ENCODE data around the gene LSM12. TPM values are rescaled to one million over a fixed set of nuclear protein-coding genes. Genes with fewer than 3 reads are reported as not detected.
"Not testable (repeated sequence)": the region's sequence is repeated elsewhere in the genome, so short reads cannot be mapped to it uniquely, and the experiment has no call there.

The LSM12 gene
- total and polyA plus RNA-seq, 4 donors = 22.2 to 48.0 (median 33.1) TPM

- no peaks in the 10 kb centered on the region for H3K27me3 ChIP-seq (ENCODE audit: control insufficient read depth, insufficient read depth, low read length)
- no peak overlapping the region for H3K27ac ChIP-seq (ENCODE audit: low read depth, low read length)
- peaks cover 34% of the 10 kb centered on the region for H3K36me3 ChIP-seq (ENCODE audit: control insufficient read depth, insufficient read depth, low read length)
- no peak for DNase-seq (ENCODE audit: low read depth in 4 of 6, low spot score in 6 of 6)
- H3K4me3 ChIP-seq (ENCODE audit: low read depth, low read length) = no peak overlapping the region
- H3K9me3 ChIP-seq (ENCODE audit: control insufficient read depth, insufficient read depth, low read length) = no peaks in the 10 kb centered on the region
- 94% methylated on average over 4 of the region's 5 CpGs for WGBS (ENCODE audit: insufficient coverage)
- H3K4me1 ChIP-seq (ENCODE audit: control insufficient read depth, insufficient read depth, low read length) = peaks cover 2% of the 10 kb centered on the region
Measured at GRCh38 chr17:44029736-44030135, 36.7 kb downstream of the LSM12 start.

DNA sequence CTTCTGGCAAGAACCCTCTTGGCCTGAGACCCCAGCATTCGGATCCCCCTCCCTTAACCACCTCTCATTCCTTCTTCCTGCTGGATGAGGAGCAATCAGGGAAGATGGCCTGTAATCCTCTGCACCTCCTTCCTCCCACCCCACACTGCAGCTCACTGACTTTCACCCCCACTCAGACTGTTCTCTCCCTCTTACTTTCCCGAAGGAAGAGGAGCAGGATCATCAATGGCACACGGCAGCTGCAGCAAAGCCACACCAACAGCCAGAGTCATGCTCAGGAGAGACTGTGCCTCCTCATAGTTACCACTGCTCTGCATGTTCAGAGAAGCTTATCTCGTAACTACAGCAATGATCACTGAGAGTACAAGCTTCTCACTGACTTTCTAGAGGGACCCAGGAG, 41.6 kb downstream of the LSM12 start:
- H3K36me3 ChIP-seq (ENCODE audit: control insufficient read depth, insufficient read depth, low read length) = peaks cover 41% of the 10 kb centered on the region
- no peaks in the 10 kb centered on the region for H3K9me3 ChIP-seq (ENCODE audit: control insufficient read depth, insufficient read depth, low read length)
- H3K4me1 ChIP-seq (ENCODE audit: control insufficient read depth, insufficient read depth, low read length) = peaks cover 16% of the 10 kb centered on the region
- no peaks in the 10 kb centered on the region for H3K27me3 ChIP-seq (ENCODE audit: control insufficient read depth, insufficient read depth, low read length)
- WGBS (ENCODE audit: insufficient coverage) = 69% methylated on average over 4 of the region's 4 CpGs
- no peak overlapping the region for H3K27ac ChIP-seq (ENCODE audit: low read depth, low read length)
- no peak for DNase-seq (ENCODE audit: low read depth in 4 of 6, low spot score in 6 of 6)
- no peak overlapping the region for H3K4me3 ChIP-seq (ENCODE audit: low read depth, low read length)

- H3K27me3 ChIP-seq (ENCODE audit: control insufficient read depth, insufficient read depth, low read length) = no peaks in the 10 kb centered on the region
- DNase-seq (ENCODE audit: low read depth in 4 of 6, low spot score in 6 of 6) = peak in 2 of 6 donors; percentile 76 to 84
- H3K36me3 ChIP-seq (ENCODE audit: control insufficient read depth, insufficient read depth, low read length) = peaks cover 38% of the 10 kb centered on the region
- H3K9me3 ChIP-seq (ENCODE audit: control insufficient read depth, insufficient read depth, low read length) = no peaks in the 10 kb centered on the region
- H3K27ac ChIP-seq (ENCODE audit: low read depth, low read length) = no peak overlapping the region
- WGBS (ENCODE audit: insufficient coverage) = 21% methylated on average over 6 of the region's 6 CpGs
- no peak overlapping the region for H3K4me3 ChIP-seq (ENCODE audit: low read depth, low read length)
- H3K4me1 ChIP-seq (ENCODE audit: control insufficient read depth, insufficient read depth, low read length) = peaks cover 16% of the 10 kb centered on the region
Measured at GRCh38 chr17:44024271-44024663, 42.2 kb downstream of the LSM12 start.

DNA sequence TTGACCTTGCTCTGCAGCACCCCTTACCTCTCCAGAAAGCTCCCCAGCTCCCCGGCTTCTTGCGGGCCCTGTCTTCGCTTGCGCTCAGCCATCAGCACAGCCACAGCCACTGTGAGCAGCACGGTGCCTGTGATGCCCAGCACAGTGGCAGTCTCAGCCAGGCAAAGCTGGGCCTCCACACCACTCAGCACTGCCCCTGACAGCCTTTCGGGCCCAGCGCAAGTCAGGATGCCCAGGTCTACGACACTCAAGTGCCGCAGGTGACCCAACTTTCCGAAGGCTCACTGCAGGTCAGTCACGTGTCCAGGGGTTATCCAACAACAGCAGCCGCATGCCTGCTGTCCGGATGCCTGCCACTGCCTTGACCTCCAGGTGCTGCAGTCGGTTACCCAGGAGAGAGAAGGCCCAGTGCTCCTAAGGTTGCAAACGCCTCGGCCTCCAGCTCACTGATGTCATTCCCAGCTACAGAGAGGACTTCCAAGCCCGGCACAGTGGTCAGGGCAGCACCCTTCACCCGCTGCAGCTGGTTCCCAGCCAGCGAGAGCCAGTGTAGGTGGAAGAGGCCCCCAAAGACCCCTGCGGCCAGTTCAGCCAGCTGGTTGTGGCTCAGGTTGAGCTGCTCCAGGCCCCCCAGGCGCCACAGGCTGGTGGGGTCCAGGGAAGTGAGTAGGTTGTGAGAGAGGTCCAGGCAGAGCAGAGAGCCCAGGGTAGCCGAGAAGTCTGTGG, 42.8 kb downstream of the LSM12 start:
- no peak for DNase-seq (ENCODE audit: low read depth in 4 of 6, low spot score in 6 of 6)
- Histone ChIP-seq H3K4me3 (ENCODE audit: low read depth, low read length) (no peak overlapping the region), H3K36me3 (ENCODE audit: control insufficient read depth, insufficient read depth, low read length) (peaks cover 38% of the 10 kb centered on the region), H3K27me3 (ENCODE audit: control insufficient read depth, insufficient read depth, low read length) (no peaks in the 10 kb centered on the region), H3K9me3 (ENCODE audit: control insufficient read depth, insufficient read depth, low read length) (no peaks in the 10 kb centered on the region), H3K27ac (ENCODE audit: low read depth, low read length) (no peak overlapping the region), H3K4me1 (ENCODE audit: control insufficient read depth, insufficient read depth, low read length) (peaks cover 16% of the 10 kb centered on the region)
- 84% methylated on average over 22 of the region's 22 CpGs for WGBS (ENCODE audit: insufficient coverage)

DNA sequence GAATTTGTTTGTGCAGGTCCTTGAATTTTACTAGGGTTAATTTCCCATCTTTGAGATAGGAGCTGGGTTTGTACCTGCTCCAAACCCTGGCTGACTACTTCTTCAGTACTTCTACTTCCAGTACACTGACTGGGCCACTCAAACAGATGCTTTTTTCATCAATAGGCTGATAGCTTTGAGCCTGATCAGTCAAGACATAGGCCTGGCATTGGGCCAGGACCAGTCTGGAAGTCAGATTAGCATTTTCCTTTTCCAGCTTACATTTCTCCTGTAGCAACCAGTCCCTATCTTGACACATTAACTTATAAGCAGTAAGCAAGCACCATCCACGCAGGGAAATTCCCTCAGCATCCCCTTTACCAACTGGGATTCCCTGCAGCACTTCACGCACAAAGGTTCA, 44.2 kb downstream of the LSM12 start:
- peaks cover 37% of the 10 kb centered on the region for H3K36me3 ChIP-seq (ENCODE audit: control insufficient read depth, insufficient read depth, low read length)
- no peak for DNase-seq (ENCODE audit: low read depth in 4 of 6, low spot score in 6 of 6)
- no peak overlapping the region for H3K4me3 ChIP-seq (ENCODE audit: low read depth, low read length)
- H3K27me3 ChIP-seq (ENCODE audit: control insufficient read depth, insufficient read depth, low read length) = no peaks in the 10 kb centered on the region
- H3K4me1 ChIP-seq (ENCODE audit: control insufficient read depth, insufficient read depth, low read length) = peaks cover 16% of the 10 kb centered on the region
- no peak overlapping the region for H3K27ac ChIP-seq (ENCODE audit: low read depth, low read length)
- H3K9me3 ChIP-seq (ENCODE audit: control insufficient read depth, insufficient read depth, low read length) = no peaks in the 10 kb centered on the region
- WGBS (ENCODE audit: insufficient coverage) = 83% methylated on average over 1 of the region's 2 CpGs

DNA sequence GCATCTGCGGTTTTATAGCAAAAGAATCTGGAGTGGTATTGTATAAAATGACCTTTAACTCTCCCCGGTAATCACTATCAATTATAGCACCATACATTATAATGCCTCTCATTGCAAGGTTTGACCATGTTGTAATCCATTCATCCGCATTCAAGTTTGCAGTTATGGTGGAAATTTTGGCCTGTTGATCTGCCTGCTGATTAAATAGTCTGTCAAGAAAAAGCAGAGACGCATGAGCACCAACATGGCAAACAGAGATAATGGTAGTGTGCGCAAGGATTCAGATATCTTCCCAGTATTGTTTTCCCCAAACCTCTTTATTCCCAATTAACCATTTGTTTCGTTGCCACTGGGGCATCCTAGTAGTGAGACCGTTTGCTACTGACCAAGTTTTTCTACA, 45.2 kb downstream of the LSM12 start:
- not testable (repeated sequence) for H3K4me3 ChIP-seq (ENCODE audit: low read depth, low read length); DNase-seq (ENCODE audit: low read depth in 4 of 6, low spot score in 6 of 6); H3K27ac ChIP-seq (ENCODE audit: low read depth, low read length); H3K27me3 ChIP-seq (ENCODE audit: control insufficient read depth, insufficient read depth, low read length); H3K9me3 ChIP-seq (ENCODE audit: control insufficient read depth, insufficient read depth, low read length)
- Histone ChIP-seq H3K36me3 (ENCODE audit: control insufficient read depth, insufficient read depth, low read length) (peaks cover 37% of the 10 kb centered on the region), H3K4me1 (ENCODE audit: control insufficient read depth, insufficient read depth, low read length) (peaks cover 16% of the 10 kb centered on the region)
- WGBS (ENCODE audit: insufficient coverage) = 93% methylated on average over 3 of the region's 7 CpGs

DNA sequence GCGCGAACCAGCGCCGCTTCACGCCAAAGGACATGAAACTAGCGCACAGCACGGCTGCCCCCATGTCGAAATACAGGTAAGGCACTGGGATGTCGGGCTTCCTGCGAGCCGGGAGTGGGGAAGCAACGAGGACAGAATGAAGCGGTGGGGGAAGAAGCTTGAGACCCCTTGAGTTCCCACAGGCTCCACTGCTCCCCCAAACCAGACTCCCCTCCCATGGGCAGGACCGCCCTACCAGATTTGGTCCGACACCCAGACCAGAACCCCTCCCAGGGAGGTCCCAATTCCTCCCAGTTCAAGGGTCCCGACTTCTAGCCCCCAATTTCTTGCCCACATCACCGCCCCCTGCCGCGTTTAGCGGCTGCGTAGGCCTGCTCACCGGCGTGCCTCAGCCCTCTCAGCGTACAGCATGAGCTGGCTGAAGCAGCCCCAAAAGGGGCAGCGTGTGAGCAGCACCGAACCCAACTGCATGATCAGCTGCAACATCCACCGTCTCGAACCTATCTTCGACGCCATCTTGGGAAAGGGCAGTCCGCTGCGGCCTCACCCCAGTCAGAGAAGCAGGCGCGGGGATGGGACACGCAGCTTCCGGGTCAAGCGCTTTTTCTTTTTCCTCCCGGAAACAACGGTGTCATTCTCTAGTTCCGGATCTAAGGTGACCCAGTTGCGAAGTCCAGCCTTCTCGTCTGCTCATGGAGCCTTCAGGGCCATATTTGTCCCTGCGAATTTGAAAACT, 51.9 kb downstream of the LSM12 start, which contains the start of gene TMEM101:
TSS of gene TMEM101 (minus strand) at position 527 of the 736 bp plus-strand sequence. CDS start at position 516, 11 bp downstream.
- peak within 1 kb of the TSS; percentile 89 for H3K27ac ChIP-seq (ENCODE audit: low read depth, low read length)

GRCh38 chr17:44014133-44014436, 52.4 kb downstream of the LSM12 start:
- no peak for DNase-seq (ENCODE audit: low read depth in 4 of 6, low spot score in 6 of 6)
- Histone ChIP-seq H3K27me3 (ENCODE audit: control insufficient read depth, insufficient read depth, low read length) (peaks cover 3% of the 10 kb centered on the region), H3K4me3 (ENCODE audit: low read depth, low read length) (peak overlapping the region; percentile 99), H3K36me3 (ENCODE audit: control insufficient read depth, insufficient read depth, low read length) (peaks cover 36% of the 10 kb centered on the region), H3K27ac (ENCODE audit: low read depth, low read length) (peak overlapping the region; percentile 89), H3K4me1 (ENCODE audit: control insufficient read depth, insufficient read depth, low read length) (peaks cover 29% of the 10 kb centered on the region), H3K9me3 (ENCODE audit: control insufficient read depth, insufficient read depth, low read length) (no peaks in the 10 kb centered on the region)
- WGBS (ENCODE audit: insufficient coverage) = under 1% methylated on average over 11 of the region's 12 CpGs

More for the DNA sequence above, 51.9 kb downstream of the LSM12 start, which contains the start of gene TMEM101:
- Histone ChIP-seq H3K4me1 (ENCODE audit: control insufficient read depth, insufficient read depth, low read length) (peaks cover 29% of the 10 kb centered on the region), H3K4me3 (ENCODE audit: low read depth, low read length) (peak within 1 kb of the TSS; percentile 99), H3K27me3 (ENCODE audit: control insufficient read depth, insufficient read depth, low read length) (no peaks in the 10 kb centered on the region), H3K9me3 (ENCODE audit: control insufficient read depth, insufficient read depth, low read length) (no peaks in the 10 kb centered on the region), H3K36me3 (ENCODE audit: control insufficient read depth, insufficient read depth, low read length) (peaks cover 31% of the 10 kb centered on the region)
- WGBS (ENCODE audit: insufficient coverage) = under 1% methylated on average over 40 of the region's 43 CpGs
- peak; percentile 83 to 98 (median 88) for DNase-seq (ENCODE audit: low read depth in 4 of 6, low spot score in 6 of 6)

DNA sequence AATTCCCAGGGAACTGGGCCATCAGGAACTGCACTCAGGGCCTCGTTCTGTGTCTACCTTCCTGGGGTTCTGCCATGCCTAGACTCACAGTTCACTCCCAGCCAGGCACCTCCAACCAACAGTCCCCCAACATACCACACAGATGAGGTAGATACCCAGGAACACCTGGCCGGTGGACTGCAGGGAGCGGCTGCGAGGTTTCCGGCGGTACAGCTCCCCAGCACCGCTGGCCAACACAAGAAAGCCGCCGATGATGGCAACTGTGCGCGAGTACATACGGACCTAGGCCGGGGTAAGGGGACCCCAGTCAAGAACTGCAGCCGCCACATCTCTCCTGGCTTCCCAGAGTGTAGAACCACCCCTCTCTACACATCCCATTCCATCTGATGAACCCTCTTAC, 53.6 kb downstream of the LSM12 start:
- no peaks in the 10 kb centered on the region for H3K9me3 ChIP-seq (ENCODE audit: control insufficient read depth, insufficient read depth, low read length)
- no peak overlapping the region for H3K4me3 ChIP-seq (ENCODE audit: low read depth, low read length)
- peaks cover 9% of the 10 kb centered on the region for H3K27me3 ChIP-seq (ENCODE audit: control insufficient read depth, insufficient read depth, low read length)
- no peak overlapping the region for H3K27ac ChIP-seq (ENCODE audit: low read depth, low read length)
- WGBS (ENCODE audit: insufficient coverage) = 96% methylated on average over 14 of the region's 14 CpGs
- no peak for DNase-seq (ENCODE audit: low read depth in 4 of 6, low spot score in 6 of 6)
- peaks cover 34% of the 10 kb centered on the region for H3K36me3 ChIP-seq (ENCODE audit: control insufficient read depth, insufficient read depth, low read length)
- peaks cover 32% of the 10 kb centered on the region for H3K4me1 ChIP-seq (ENCODE audit: control insufficient read depth, insufficient read depth, low read length)

DNA sequence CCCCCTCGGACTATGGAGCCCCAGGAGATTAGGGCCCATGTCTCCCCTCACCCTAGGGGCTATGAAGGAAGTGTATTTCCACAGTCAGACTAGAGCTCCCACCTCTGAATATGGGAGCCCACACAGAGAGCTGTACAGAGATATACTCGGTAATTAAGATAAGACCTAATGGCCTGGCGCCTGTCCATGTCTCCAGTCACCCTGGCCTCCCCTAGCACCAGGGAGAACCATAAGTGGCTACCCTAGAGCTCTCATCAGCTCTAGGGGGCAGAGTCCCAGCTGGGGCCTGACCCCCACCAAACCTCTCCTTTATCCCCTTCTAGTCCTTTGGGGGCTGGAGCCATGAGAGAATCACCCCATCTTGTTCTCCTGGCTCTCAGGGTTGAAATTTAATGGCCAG, 54.1 kb downstream of the LSM12 start:
- no peak for DNase-seq (ENCODE audit: low read depth in 4 of 6, low spot score in 6 of 6)
- peaks cover 14% of the 10 kb centered on the region for H3K27me3 ChIP-seq (ENCODE audit: control insufficient read depth, insufficient read depth, low read length)
- no peaks in the 10 kb centered on the region for H3K9me3 ChIP-seq (ENCODE audit: control insufficient read depth, insufficient read depth, low read length)
- no peak overlapping the region for H3K27ac ChIP-seq (ENCODE audit: low read depth, low read length)
- H3K4me3 ChIP-seq (ENCODE audit: low read depth, low read length) = no peak overlapping the region
- WGBS (ENCODE audit: insufficient coverage) = 94% methylated on average over 3 of the region's 3 CpGs
- peaks cover 37% of the 10 kb centered on the region for H3K36me3 ChIP-seq (ENCODE audit: control insufficient read depth, insufficient read depth, low read length)
- peaks cover 36% of the 10 kb centered on the region for H3K4me1 ChIP-seq (ENCODE audit: control insufficient read depth, insufficient read depth, low read length)
